H1 (cell line): Measurements from ENCODE around the gene PDE6D. TPM values are rescaled to one million over a fixed set of nuclear protein-coding genes. Genes with fewer than 3 reads are reported as not detected.

Experiments
- CTCF ChIA-PET: fragments of 300-600 bp; sonication (Branson Sonifier 250); formaldehyde crosslinking; loops from one replicate; lab custom pipeline; 2021; ENCODE audit not compliant: partially characterized antibody; lab: Charles Lee
- POLR2A ChIA-PET: fragments of 300-600 bp; sonication (Branson Sonifier 250); formaldehyde crosslinking; loops from one replicate; lab custom pipeline; 2021; ENCODE audit warnings: inconsistent platforms; ENCODE audit not compliant: partially characterized antibody; lab: Charles Lee
- DNase-seq, 2 experiments: peaks; one replicate each; pipeline versions ENCODE4 v3.0.0 to v3.0.0-alpha.2; 2010 to 2022; ENCODE audit warnings: low spot score in 2 of 2, low read depth in 1 of 2, mixed read lengths in 1 of 2
- FAIRE-seq: peaks from 2 replicates; lab custom pipeline; 2011; peaks lifted over from hg19 to GRCh38; lab: Jason Lieb, UNC
- H2AFZ ChIP-seq: 2 replicates; pipeline ENCODE4 v1.8.1; 2012; ENCODE audit warnings: low read length, inconsistent platforms
- H2AK5ac ChIP-seq: 2 replicates; pipeline ENCODE4 v1.6.1; 2013; ENCODE audit warnings: low read depth, low read length
- H2BK120ac ChIP-seq: replicated peaks from 2 replicates; pipeline ENCODE3; 2013; ENCODE audit warnings: low read depth, low read length, inconsistent platforms
- H2BK12ac ChIP-seq: 2 replicates; pipeline ENCODE4 v1.6.1; 2013; ENCODE audit warnings: low read depth, low read length
- H2BK15ac ChIP-seq: 2 replicates; pipeline ENCODE4 v1.6.1; 2013; ENCODE audit warnings: low read length
- H2BK20ac ChIP-seq: 2 replicates; pipeline ENCODE4 v1.6.1; 2013; ENCODE audit warnings: low read length
- H2BK5ac ChIP-seq: 2 replicates; pipeline ENCODE4 v1.6.1; 2013; ENCODE audit warnings: low read depth, low read length
- H3K14ac ChIP-seq: 2 replicates; pipeline ENCODE4 v1.6.1; 2013; ENCODE audit warnings: inconsistent platforms; ENCODE audit not compliant: insufficient read length
- H3K18ac ChIP-seq: 2 replicates; pipeline ENCODE4 v1.6.1; 2013; ENCODE audit warnings: low read length; ENCODE audit errors: extremely low read depth
- H3K23ac ChIP-seq: 2 replicates; pipeline ENCODE4 v1.6.1; 2013; ENCODE audit warnings: inconsistent platforms; ENCODE audit not compliant: insufficient read length
- H3K23me2 ChIP-seq: 2 replicates; pipeline ENCODE4 v1.6.1; 2013; ENCODE audit warnings: low read depth, low read length
- H3K27ac ChIP-seq: 2 replicates; pipeline ENCODE4 v1.6.1; 2011; ENCODE audit warnings: low read depth, low read length, inconsistent platforms
- H3K27me3 ChIP-seq, 4 experiments: replicated peaks in 1 of 4; 1 replicate in 1 of 4; 2 replicates in 3 of 4; pipeline versions ENCODE4 v1.6.1 to v1.8.1; 2011 to 2013; ENCODE audit warnings: low read length in 3 of 4, mild to moderate bottlenecking in 3 of 4, inconsistent platforms in 2 of 4, mixed read lengths in 2 of 4, moderate library complexity in 1 of 4; ENCODE audit not compliant: control insufficient read depth in 3 of 4, insufficient read depth in 3 of 4; ENCODE audit errors: extremely low read depth in 1 of 4
- H3K36me3 ChIP-seq, 4 experiments: 2 replicates each; pipeline versions ENCODE4 v1.6.1 to v1.8.1; 2011 to 2013; ENCODE audit warnings: mild to moderate bottlenecking in 4 of 4, low read length in 3 of 4, moderate library complexity in 2 of 4, control low read depth in 1 of 4, inconsistent platforms in 1 of 4; ENCODE audit not compliant: insufficient read depth in 4 of 4, control insufficient read depth in 2 of 4
- H3K4ac ChIP-seq: replicated peaks from 2 replicates; pipeline ENCODE3; 2013; ENCODE audit warnings: low read length, low read depth, mixed read lengths, inconsistent platforms; ENCODE audit not compliant: insufficient read length
- H3K4me1 ChIP-seq, 4 experiments: replicated peaks in 1 of 4; 1 replicate in 1 of 4; 2 replicates in 3 of 4; pipeline versions ENCODE4 v1.6.1 to v1.8.1; 2011 to 2013; ENCODE audit warnings: low read length in 3 of 4, inconsistent platforms in 2 of 4, mixed read lengths in 1 of 4; ENCODE audit not compliant: insufficient read depth in 4 of 4, control insufficient read depth in 3 of 4
- H3K4me2 ChIP-seq, 2 experiments: 2 replicates each; pipeline versions ENCODE4 v1.6.1 to v1.8.1; 2011 to 2013; ENCODE audit warnings: low read depth in 2 of 2, low read length in 2 of 2, control low read depth in 1 of 2, inconsistent platforms in 1 of 2, mild to moderate bottlenecking in 1 of 2; ENCODE audit not compliant: insufficient read depth in 1 of 2
- H3K4me3 ChIP-seq, 4 experiments: fragments of 200-600, 300-600 bp in 1 of 4; sonication (generic), shearing (Covaris generic), sonication (Bioruptor Twin) in 1 of 4; 2 replicates each; pipeline versions ENCODE4 v1.5.1 to v1.8.1; 2011 to 2016; ENCODE audit warnings: low read length in 4 of 4, low read depth in 3 of 4, control low read depth in 2 of 4, inconsistent platforms in 2 of 4, mild to moderate bottlenecking in 2 of 4, mixed read lengths in 1 of 4, moderate library complexity in 1 of 4; ENCODE audit not compliant: insufficient read depth in 2 of 4; ENCODE audit errors: extremely low read depth in 1 of 4
- H3K56ac ChIP-seq: replicated peaks from 2 replicates; pipeline ENCODE3; 2013; ENCODE audit warnings: low read depth, mild to moderate bottlenecking, mixed read lengths, low read length, inconsistent platforms; ENCODE audit not compliant: insufficient read length
- H3K79me1 ChIP-seq: 2 replicates; pipeline ENCODE4 v1.6.1; 2013; ENCODE audit warnings: low read depth, low read length, control low read depth
- H3K79me2 ChIP-seq, 2 experiments: 2 replicates each; pipeline versions ENCODE4 v1.6.1 to v1.8.1; 2012 to 2013; ENCODE audit warnings: low read length in 2 of 2, mild to moderate bottlenecking in 2 of 2, inconsistent platforms in 1 of 2; ENCODE audit not compliant: insufficient read depth in 2 of 2, control insufficient read depth in 1 of 2
- H3K9ac ChIP-seq, 4 experiments: replicated peaks in 1 of 4; 1 replicate in 1 of 4; 2 replicates in 3 of 4; pipeline versions ENCODE4 v1.6.1 to v1.8.1; 2011 to 2013; ENCODE audit warnings: low read depth in 3 of 4, low read length in 3 of 4, control low read depth in 2 of 4, mild to moderate bottlenecking in 2 of 4, moderate library complexity in 2 of 4, inconsistent platforms in 1 of 4; ENCODE audit errors: extremely low read depth in 1 of 4
- H3K9me3 ChIP-seq, 2 experiments: 2 replicates each; pipeline versions ENCODE4 v1.6.1 to v1.8.1; 2012 to 2013; ENCODE audit warnings: mild to moderate bottlenecking in 2 of 2, moderate library complexity in 2 of 2, control low read depth in 1 of 2, inconsistent platforms in 1 of 2, low read depth in 1 of 2, low read length in 1 of 2, mixed read lengths in 1 of 2; ENCODE audit not compliant: insufficient read depth in 2 of 2
- H4K20me1 ChIP-seq, 2 experiments: replicated peaks in 1 of 2; 2 replicates each; pipeline versions ENCODE3 to v1.8.1; 2011 to 2013; ENCODE audit warnings: inconsistent platforms in 2 of 2, low read length in 2 of 2, mild to moderate bottlenecking in 1 of 2; ENCODE audit not compliant: insufficient read depth in 2 of 2, control insufficient read depth in 1 of 2
- H4K5ac ChIP-seq: 2 replicates; pipeline ENCODE4 v1.6.1; 2013; ENCODE audit warnings: low read length, low read depth, mixed read lengths, inconsistent platforms; ENCODE audit not compliant: insufficient read length
- H4K8ac ChIP-seq: 2 replicates; pipeline ENCODE4 v1.8.0; 2013; ENCODE audit warnings: mild to moderate bottlenecking, moderate library complexity, low read length, inconsistent platforms; ENCODE audit not compliant: insufficient read depth; ENCODE audit errors: extremely low read depth
- H4K91ac ChIP-seq: replicated peaks from 2 replicates; pipeline ENCODE3; 2013; ENCODE audit warnings: low read length, mixed read lengths, inconsistent platforms; ENCODE audit not compliant: insufficient read length
- CBX5 ChIP-seq: fragments of 300-800, 300-1000 bp; sonication (generic); IDR thresholded peaks from 2 replicates; pipeline ENCODE4 v1.7.1; 2016; ENCODE audit warnings: antibody characterized with exemption, low read length, low read depth
- CTBP2 ChIP-seq: IDR thresholded peaks from 2 replicates; pipeline ENCODE4 v1.7.0; 2011; ENCODE audit warnings: borderline replicate concordance, mild to moderate bottlenecking, moderate library complexity, mixed read lengths, low read length; ENCODE audit not compliant: insufficient read depth, insufficient read length
- EGR1 ChIP-seq: IDR thresholded peaks from 2 replicates; pipeline ENCODE4 v1.6.1; 2011; ENCODE audit warnings: low read depth, low read length, borderline replicate concordance
- EZH2 ChIP-seq: fragments of 200-600 bp; sonication (generic); IDR thresholded peaks from 2 replicates; pipeline ENCODE4 v1.7.1; 2012; ENCODE audit warnings: low read depth, mild to moderate bottlenecking, moderate library complexity, low read length, inconsistent platforms; ENCODE audit not compliant: severe bottlenecking
- GTF2F1 ChIP-seq: IDR thresholded peaks from 2 replicates; pipeline ENCODE4 v1.6.1; 2012; ENCODE audit warnings: low read depth, low read length, improper control_type of control experiment, borderline replicate concordance
- POLR2AphosphoS5 ChIP-seq: IDR thresholded peaks from 2 replicates; pipeline ENCODE4 v1.6.1; 2011; ENCODE audit warnings: low read depth, low read length
- RXRA ChIP-seq: IDR thresholded peaks from 2 replicates; pipeline ENCODE4 v1.6.1; 2011; ENCODE audit warnings: low read depth, mild to moderate bottlenecking, low read length, moderate library complexity; ENCODE audit not compliant: insufficient read depth
- SP2 ChIP-seq: IDR thresholded peaks from 2 replicates; pipeline ENCODE4 v1.6.1; 2012; ENCODE audit warnings: mild to moderate bottlenecking, low read length, inconsistent platforms
- SP4 ChIP-seq: IDR thresholded peaks from 2 replicates; pipeline ENCODE4 v1.6.1; 2012; ENCODE audit warnings: low read length, inconsistent platforms
- SUZ12 ChIP-seq: fragments of 200-600 bp; sonication (generic); IDR thresholded peaks from 2 replicates; pipeline ENCODE4 v1.6.1; 2012; ENCODE audit warnings: mild to moderate bottlenecking, inconsistent platforms, low read length, moderate library complexity, mixed read lengths
- TAF1 ChIP-seq: IDR thresholded peaks from 2 replicates; pipeline ENCODE4 v1.6.1; 2011; ENCODE audit warnings: mild to moderate bottlenecking, low read depth, low read length
- TAF7 ChIP-seq: optimal IDR thresholded peaks from 2 replicates; pipeline ENCODE3; 2011; ENCODE audit warnings: low read depth, mild to moderate bottlenecking, inconsistent platforms, low read length, moderate library complexity, borderline replicate concordance
- WGBS, 2 experiments: shearing (Covaris generic) in 1 of 2; methylation state at CpG; one replicate each; pipeline versions ENCODE4 v1.1.6 to v1.1.7; 2013 to 2015; ENCODE audit warnings: low lambda C conversion rate in 2 of 2, mixed read lengths in 2 of 2, inconsistent platforms in 1 of 2, low coverage in 1 of 2, missing lambda C conversion rate in 1 of 2; ENCODE audit not compliant: insufficient replicate concordance in 2 of 2, insufficient coverage in 1 of 2, insufficient read length in 1 of 2; ENCODE audit errors: extremely low coverage in 1 of 2, missing lambda C conversion rate in 1 of 2; 5-methylcytosine and 5-hydroxymethylcytosine counted together
- polyA plus RNA-seq, 7 experiments: library from polyadenylated mRNA; depleted of rRNA in 3 of 7; stranded (reverse) in 5 of 7; unstranded in 2 of 7; fragments of >200 nt in 5 of 7; fragments of 200-250 nt in 2 of 7; gene quantifications; 1 replicate in 5 of 7; 2 replicates in 1 of 7; 4 replicates in 1 of 7; pipeline versions ENCODE4 v1.2.1 to v1.2.3, GENCODE V29; 2011 to 2013; ENCODE audit warnings: missing spikeins in 2 of 7, mixed read lengths in 2 of 7
- total RNA-seq: library from RNA; stranded (reverse); fragmentation: NEBNext Ultra II Directional; extraction: Animal tissue kit (Norgen Biotek cat#: 25700); gene quantifications from 2 replicates; pipeline ENCODE4 v1.2.1, GENCODE V29; 2021

Gene PDE6D
- total and polyA plus RNA-seq, 2 of the 8 experiments (the other 6 are each of a cell fraction or from before 2014, with no cell fraction given) = 33.7 to 63.9 TPM

DNA sequence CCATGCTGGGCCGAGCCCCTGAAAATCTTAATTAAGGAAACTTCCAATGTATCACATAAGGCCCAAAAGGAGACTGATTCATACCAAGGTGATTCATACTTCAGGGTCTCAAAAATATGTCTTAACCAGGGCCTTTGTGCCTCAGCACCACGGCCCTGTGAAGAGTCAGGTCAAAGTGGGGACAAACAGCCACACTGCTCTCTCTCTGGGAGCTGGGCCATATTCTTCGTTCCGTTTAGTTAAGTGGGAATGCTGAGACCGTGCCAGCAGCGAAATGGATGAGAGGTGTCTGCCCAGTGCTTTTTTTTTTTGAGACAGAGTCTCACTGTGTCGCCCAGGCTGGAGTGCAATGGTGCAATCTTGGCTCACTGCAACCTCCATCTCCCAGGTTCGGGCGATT is 82.1 kb downstream of the PDE6D start:
- H3K27ac ChIP-seq = no peak overlapping the region
- no peak overlapping the region for H2BK5ac ChIP-seq
- H3K4ac ChIP-seq = no peak overlapping the region
- no peak overlapping the region for H2BK20ac ChIP-seq
- CTCF ChIA-PET = interaction anchor here (0.7 to 7.2 kb wide), 8 partner anchors 9 to 231 kb away, joined by 3 to 135 read pairs (median 5); partner anchors contain the start of gene PTMA
- H3K23ac ChIP-seq = no peak overlapping the region
- H2AK5ac ChIP-seq = no peak overlapping the region
- no peak overlapping the region for H2BK15ac ChIP-seq
- H3K36me3 ChIP-seq = no peaks in the 10 kb centered on the region
- H3K23me2 ChIP-seq = no peaks in the 10 kb centered on the region
- WGBS, 2 experiments = 99% methylated on average over 8 of the region's 9 CpGs; no CpG with 5 or more reads in 1 of the 2 experiments
- no peaks in the 10 kb centered on the region for H4K20me1 ChIP-seq
- DNase-seq = no peak
- no peaks in the 10 kb centered on the region for H3K27me3 ChIP-seq
- no peak overlapping the region for H2BK120ac ChIP-seq
- no peak overlapping the region for H3K4me2 ChIP-seq
- H4K8ac ChIP-seq = no peak overlapping the region
- no peak overlapping the region for H3K56ac ChIP-seq
- H2BK12ac ChIP-seq = no peak overlapping the region
- no peak overlapping the region for H4K91ac ChIP-seq
- no peaks in the 10 kb centered on the region for H3K9me3 ChIP-seq
- H3K9ac ChIP-seq = no peak overlapping the region
- POLR2A ChIA-PET = interaction anchor here (2.0 to 22.8 kb wide), 3 partner anchors 10 to 85 kb away, joined by 13 to 1080 read pairs (median 22); partner anchors contain the start of gene PTMA
- H4K5ac ChIP-seq = no peak overlapping the region
- peaks cover 4% of the 10 kb centered on the region; the same call in 1 of the 2 replicates for H3K79me1 ChIP-seq
- H3K79me2 ChIP-seq = peaks cover 0 to under 1% of the 10 kb centered on the region in 2 experiments; a peak in 1 of 4 replicates
- no peak overlapping the region for H3K14ac ChIP-seq
- FAIRE-seq = no peak
- H3K4me1 ChIP-seq = peaks cover 0 to 2% (median 0%) of the 10 kb centered on the region in 4 experiments; a peak in 2 of 7 replicates
- H3K18ac ChIP-seq = no peak overlapping the region
- no peak overlapping the region for H2AFZ ChIP-seq
- H3K4me3 ChIP-seq = no peak overlapping the region
- TF ChIP-seq EZH2 (no peak), GTF2F1 (no peak), CBX5 (no peak), POLR2AphosphoS5 (no peak), RXRA (no peak), TAF7 (no peak), SP4 (no peak), SP2 (no peak), EGR1 (no peak), SUZ12 (no peak), CTBP2 (no peak), TAF1 (no peak)
